Measurements from ENCODE around the gene PRMT6. TPM values are rescaled to one million over a fixed set of nuclear protein-coding genes. Genes with fewer than 3 reads are reported as not detected.

PRMT6 gene
- total RNA-seq, 2 experiments from 2014 or later, result 6.1 to 7.9 TPM

- peak overlapping the region; percentile 98 for H3K4me3 Mint-ChIP-seq
- no peaks in the 10 kb centered on the region for H3K9me3 Mint-ChIP-seq
- Histone ChIP-seq H3K4me3 (ENCODE audit: low read length) (peak overlapping the region; percentile 96), H3K36me3 (ENCODE audit: insufficient read depth, low read length) (peaks cover 8% of the 10 kb centered on the region), H3K9me3 (ENCODE audit: control insufficient read depth in 1 of 2, insufficient read depth in 1 of 2, low read length in 2 of 2) (no peaks in the 10 kb centered on the region), H3K27me3 (ENCODE audit: control insufficient read depth in 1 of 2, insufficient read depth in 2 of 2, low read length in 2 of 2) (no peaks in the 10 kb centered on the region), H3K27ac (ENCODE audit: low read depth in 1 of 2, low read length in 2 of 2) (peak overlapping the region; percentile 65 to 71), H3K4me1 (ENCODE audit: insufficient read depth, low read length) (peaks cover 17% of the 10 kb centered on the region)
- ChIA-PET POLR2A (interaction anchor here (1.0 to 2.9 kb wide), 2 partner anchors 10 to 14 kb away, joined by 4 to 11 read pairs; no protein-coding TSS in a partner anchor), CTCF (no interaction called here)
- intact Hi-C loops (cut with DNase I, micrococcal nuclease), result loop anchor here in 1 of 2 experiments (2.0 kb wide), 1 partner anchor 85 kb away; no protein-coding TSS in a partner anchor
- peak in 9 of 14 experiments; percentile 1 to 48 (median 22) for DNase-seq
- peak overlapping the region; percentile 96 for H3K27ac Mint-ChIP-seq
- H3K27me3 Mint-ChIP-seq, result no peaks in the 10 kb centered on the region
- peaks cover 37% of the 10 kb centered on the region for H3K36me3 Mint-ChIP-seq (ENCODE audit: low read depth)
- TF ChIP-seq, protein P1, sequence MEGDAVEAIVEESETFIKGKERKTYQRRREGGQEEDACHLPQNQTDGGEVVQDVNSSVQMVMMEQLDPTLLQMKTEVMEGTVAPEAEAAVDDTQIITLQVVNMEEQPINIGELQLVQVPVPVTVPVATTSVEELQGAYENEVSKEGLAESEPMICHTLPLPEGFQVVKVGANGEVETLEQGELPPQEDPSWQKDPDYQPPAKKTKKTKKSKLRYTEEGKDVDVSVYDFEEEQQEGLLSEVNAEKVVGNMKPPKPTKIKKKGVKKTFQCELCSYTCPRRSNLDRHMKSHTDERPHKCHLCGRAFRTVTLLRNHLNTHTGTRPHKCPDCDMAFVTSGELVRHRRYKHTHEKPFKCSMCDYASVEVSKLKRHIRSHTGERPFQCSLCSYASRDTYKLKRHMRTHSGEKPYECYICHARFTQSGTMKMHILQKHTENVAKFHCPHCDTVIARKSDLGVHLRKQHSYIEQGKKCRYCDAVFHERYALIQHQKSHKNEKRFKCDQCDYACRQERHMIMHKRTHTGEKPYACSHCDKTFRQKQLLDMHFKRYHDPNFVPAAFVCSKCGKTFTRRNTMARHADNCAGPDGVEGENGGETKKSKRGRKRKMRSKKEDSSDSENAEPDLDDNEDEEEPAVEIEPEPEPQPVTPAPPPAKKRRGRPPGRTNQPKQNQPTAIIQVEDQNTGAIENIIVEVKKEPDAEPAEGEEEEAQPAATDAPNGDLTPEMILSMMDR (IDR thresholded peaks at IDR 0.05), result no peak
- peak; percentile 22 for ATAC-seq (ENCODE audit: poor library complexity)
- peaks cover 27% of the 10 kb centered on the region for H3K4me1 Mint-ChIP-seq (ENCODE audit: low read depth)
These were observed 991 bp downstream of the PRMT6 start for GRCh38 chr1:107057197-107058133.

- H3K27me3 Mint-ChIP-seq, result no peaks in the 10 kb centered on the region
- CTCF ChIA-PET, result no interaction called here
These were observed 2.0 kb downstream of the PRMT6 start for GRCh38 chr1:107058245-107059032.

DNA sequence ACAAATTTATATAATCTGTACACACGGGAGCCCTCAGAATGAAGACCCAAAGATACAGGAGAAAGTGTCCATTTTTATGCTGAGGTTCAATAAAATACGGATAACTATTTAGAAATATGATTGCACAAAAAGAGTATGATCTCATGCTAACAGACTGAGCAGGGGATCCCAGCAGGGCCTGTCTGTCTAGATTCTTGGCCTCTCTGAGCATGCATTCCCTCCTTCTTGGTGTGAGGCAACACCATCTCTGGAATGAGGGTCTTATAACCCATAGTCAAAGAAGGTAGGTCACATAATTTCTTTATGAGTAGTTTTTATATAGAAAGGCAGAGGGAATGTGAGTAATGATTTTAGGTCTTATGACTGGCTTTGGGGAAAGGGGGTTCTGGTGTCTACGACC, 5.4 kb downstream of the PRMT6 start:
- intact Hi-C loops (cut with DNase I, micrococcal nuclease), result no loop called here
- ATAC-seq (ENCODE audit: poor library complexity), result no peak

More at GRCh38 chr1:107058245-107059032, 2.0 kb downstream of the PRMT6 start:
- intact Hi-C loops (cut with DNase I, micrococcal nuclease), result no loop called here
- H3K4me3 ChIP-seq (ENCODE audit: low read length), result no peak overlapping the region
- peaks cover 17% of the 10 kb centered on the region for H3K4me1 ChIP-seq (ENCODE audit: insufficient read depth, low read length)
- Mint-ChIP-seq H3K27ac (peak overlapping the region; percentile 96), H3K4me1 (ENCODE audit: low read depth) (peaks cover 27% of the 10 kb centered on the region), H3K4me3 (peak overlapping the region; percentile 98), H3K9me3 (no peaks in the 10 kb centered on the region), H3K36me3 (ENCODE audit: low read depth) (peaks cover 44% of the 10 kb centered on the region)
- no peaks in the 10 kb centered on the region for H3K9me3 ChIP-seq (ENCODE audit: control insufficient read depth in 1 of 2, insufficient read depth in 1 of 2, low read length in 2 of 2)
- DNase-seq (no peak), ATAC-seq (ENCODE audit: poor library complexity) (no peak)
- no peaks in the 10 kb centered on the region for H3K27me3 ChIP-seq (ENCODE audit: control insufficient read depth in 1 of 2, insufficient read depth in 2 of 2, low read length in 2 of 2)
- H3K27ac ChIP-seq (ENCODE audit: low read depth in 1 of 2, low read length in 2 of 2), result no peak overlapping the region
- POLR2A ChIA-PET, result interaction anchor here (2.9 kb wide), 1 partner anchor 11 kb away, joined by 11 read pairs; no protein-coding TSS in a partner anchor
- TF ChIP-seq, protein P1 (IDR thresholded peaks at IDR 0.05), result no peak
- H3K36me3 ChIP-seq (ENCODE audit: insufficient read depth, low read length), result peaks cover 8% of the 10 kb centered on the region

More for the DNA sequence above, 5.4 kb downstream of the PRMT6 start:
- TF ChIP-seq, protein P1 (IDR thresholded peaks at IDR 0.05), result no peak
- Mint-ChIP-seq H3K4me3 (no peak overlapping the region), H3K36me3 (ENCODE audit: low read depth) (peaks cover 37% of the 10 kb centered on the region), H3K27me3 (no peaks in the 10 kb centered on the region), H3K9me3 (no peaks in the 10 kb centered on the region), H3K4me1 (ENCODE audit: low read depth) (peaks cover 22% of the 10 kb centered on the region), H3K27ac (no peak overlapping the region)
- H3K27me3 ChIP-seq (ENCODE audit: control insufficient read depth in 1 of 2, insufficient read depth in 2 of 2, low read length in 2 of 2), result no peaks in the 10 kb centered on the region
- no peak overlapping the region for H3K27ac ChIP-seq (ENCODE audit: low read depth in 1 of 2, low read length in 2 of 2)
- ChIA-PET CTCF (no interaction called here), POLR2A (no interaction called here)
- no peaks in the 10 kb centered on the region for H3K9me3 ChIP-seq (ENCODE audit: control insufficient read depth in 1 of 2, insufficient read depth in 1 of 2, low read length in 2 of 2)
- H3K4me3 ChIP-seq (ENCODE audit: low read length), result no peak overlapping the region
- DNase-seq, result no peak
- H3K4me1 ChIP-seq (ENCODE audit: insufficient read depth, low read length), result peaks cover 11% of the 10 kb centered on the region
- H3K36me3 ChIP-seq (ENCODE audit: insufficient read depth, low read length), result peaks cover 8% of the 10 kb centered on the region
